GM18526 (cell line): ENCODE data around the gene NDST1.

Source experiments
- POLR2A ChIP-seq: IDR thresholded peaks from 3 replicates; pipeline ENCODE4 v1.6.1; 2011; ENCODE audit not compliant: insufficient read length; ENCODE audit errors: extremely low read depth

The NDST1 gene

GRCh38 chr5:150574818-150575547 lies 67.1 kb downstream of the NDST1 start:
- no peak for TF ChIP-seq POLR2A

- TF ChIP-seq POLR2A = no peak
Measured at GRCh38 chr5:150575745-150576448, 68.0 kb downstream of the NDST1 start.

- no peak for TF ChIP-seq POLR2A
Measured at GRCh38 chr5:150576449-150576949, 68.6 kb downstream of the NDST1 start.

- no peak for TF ChIP-seq POLR2A
Measured at GRCh38 chr5:150577378-150578139, 69.6 kb downstream of the NDST1 start.

- no peak for TF ChIP-seq POLR2A
Measured at GRCh38 chr5:150578781-150579461, 71.0 kb downstream of the NDST1 start.

GRCh38 chr5:150579462-150580400 lies 71.8 kb downstream of the NDST1 start:
- TF ChIP-seq POLR2A = no peak

GRCh38 chr5:150580917-150581316 lies 73.0 kb downstream of the NDST1 start:
- no peak for TF ChIP-seq POLR2A

- no peak for TF ChIP-seq POLR2A
Measured at GRCh38 chr5:150582241-150583109, 74.5 kb downstream of the NDST1 start.

GRCh38 chr5:150583541-150584225 lies 75.8 kb downstream of the NDST1 start:
- TF ChIP-seq POLR2A = no peak

- no peak for TF ChIP-seq POLR2A
Measured at GRCh38 chr5:150584556-150585335, 76.8 kb downstream of the NDST1 start.

- TF ChIP-seq POLR2A = no peak
Measured at GRCh38 chr5:150585781-150586341, 77.9 kb downstream of the NDST1 start.
